Fibroblast of lung (primary cell): ENCODE data around the gene POLN. TPM values are rescaled to one million over a fixed set of nuclear protein-coding genes. Genes with fewer than 3 reads are reported as not detected.

Experiments used
- DNase-seq, 2 donors: peaks; one replicate each; pipeline versions ENCODE4 v3.0.0 to v3.0.0-alpha.2; 2010; ENCODE audit warnings: low read depth in 2 of 2
- H2AFZ ChIP-seq: 2 replicates; pipeline ENCODE4 v1.5.1; 2012; ENCODE audit warnings: low read length, control low read depth, inconsistent platforms
- H3K27ac ChIP-seq: 2 replicates; pipeline ENCODE4 v1.5.1; 2011; ENCODE audit warnings: low read length, control low read depth; ENCODE audit not compliant: insufficient read depth
- H3K27me3 ChIP-seq: 2 replicates; pipeline ENCODE4 v1.5.1; 2011; ENCODE audit warnings: mild to moderate bottlenecking, low read length; ENCODE audit not compliant: control insufficient read depth, insufficient read depth
- H3K36me3 ChIP-seq: 2 replicates; pipeline ENCODE4 v1.5.1; 2011; ENCODE audit warnings: low read length; ENCODE audit not compliant: control insufficient read depth, insufficient read depth
- H3K4me1 ChIP-seq: 2 replicates; pipeline ENCODE4 v1.5.1; 2011; ENCODE audit warnings: low read length; ENCODE audit not compliant: control insufficient read depth, insufficient read depth; ENCODE audit errors: extremely low read depth
- H3K4me2 ChIP-seq: 2 replicates; pipeline ENCODE4 v1.5.1; 2011; ENCODE audit warnings: low read length, control low read depth; ENCODE audit not compliant: insufficient read depth; ENCODE audit errors: extremely low read depth
- H3K4me3 ChIP-seq, 4 experiments: fragments of 200-600 bp in 1 of 4; sonication (generic) in 1 of 4; replicated peaks in 1 of 4; 2 replicates each; pipeline ENCODE4 v1.5.1; 2011 to 2016; ENCODE audit warnings: low read length in 4 of 4, low read depth in 3 of 4, mild to moderate bottlenecking in 3 of 4, control low read depth in 2 of 4, inconsistent platforms in 1 of 4, mixed read lengths in 1 of 4; ENCODE audit not compliant: insufficient read depth in 1 of 4; ENCODE audit errors: control extremely low read depth in 1 of 4
- H3K79me2 ChIP-seq: 2 replicates; pipeline ENCODE4 v1.5.1; 2012; ENCODE audit warnings: mild to moderate bottlenecking, low read length, inconsistent platforms; ENCODE audit not compliant: control insufficient read depth, insufficient read depth
- H3K9ac ChIP-seq: 2 replicates; pipeline ENCODE4 v1.5.1; 2011; ENCODE audit warnings: mild to moderate bottlenecking, low read length, control low read depth; ENCODE audit not compliant: insufficient read depth
- H3K9me3 ChIP-seq: 2 replicates; pipeline ENCODE4 v1.5.1; 2012; ENCODE audit warnings: low read depth, low read length; ENCODE audit not compliant: control insufficient read depth, insufficient read depth
- H4K20me1 ChIP-seq: 2 replicates; pipeline ENCODE4 v1.5.1; 2011; ENCODE audit warnings: low read length; ENCODE audit not compliant: control insufficient read depth, insufficient read depth; ENCODE audit errors: extremely low read depth
- EZH2 ChIP-seq: IDR thresholded peaks from 2 replicates; pipeline ENCODE4 v1.5.1; 2012; ENCODE audit warnings: low read length, control low read depth, mild to moderate bottlenecking; ENCODE audit errors: missing control alignments
- polyA plus RNA-seq, 2 donors: library from polyadenylated mRNA; depleted of rRNA in 1 of 2; stranded (reverse) in 1 of 2; unstranded in 1 of 2; fragments of >200 nt; gene quantifications; 2 replicates each; pipeline ENCODE4 v1.2.1, GENCODE V29; 2011 to 2012; ENCODE audit warnings: missing spikeins in 1 of 2
- total RNA-seq: library from RNA; depleted of rRNA; stranded (reverse); fragments of >200 nt; gene quantifications from 2 replicates; pipeline ENCODE4 v1.2.1, GENCODE V29; 2014
- TF ChIP-seq, protein P1 (sequence below), 2 donors: IDR thresholded peaks in 1 of 2; conservative IDR thresholded peaks in 1 of 2; 1 replicate in 1 of 2; 2 replicates in 1 of 2; pipeline ENCODE4 v1.5.1; 2011 to 2012; ENCODE audit warnings: low read length in 2 of 2, control low read depth in 1 of 2, inconsistent platforms in 1 of 2, low read depth in 1 of 2, mild to moderate bottlenecking in 1 of 2

The POLN gene
- total and polyA plus RNA-seq, 2 donors (not counting 1 experiment from before 2014, with no cell fraction given), result 0.58 to 5.6 TPM

DNA sequence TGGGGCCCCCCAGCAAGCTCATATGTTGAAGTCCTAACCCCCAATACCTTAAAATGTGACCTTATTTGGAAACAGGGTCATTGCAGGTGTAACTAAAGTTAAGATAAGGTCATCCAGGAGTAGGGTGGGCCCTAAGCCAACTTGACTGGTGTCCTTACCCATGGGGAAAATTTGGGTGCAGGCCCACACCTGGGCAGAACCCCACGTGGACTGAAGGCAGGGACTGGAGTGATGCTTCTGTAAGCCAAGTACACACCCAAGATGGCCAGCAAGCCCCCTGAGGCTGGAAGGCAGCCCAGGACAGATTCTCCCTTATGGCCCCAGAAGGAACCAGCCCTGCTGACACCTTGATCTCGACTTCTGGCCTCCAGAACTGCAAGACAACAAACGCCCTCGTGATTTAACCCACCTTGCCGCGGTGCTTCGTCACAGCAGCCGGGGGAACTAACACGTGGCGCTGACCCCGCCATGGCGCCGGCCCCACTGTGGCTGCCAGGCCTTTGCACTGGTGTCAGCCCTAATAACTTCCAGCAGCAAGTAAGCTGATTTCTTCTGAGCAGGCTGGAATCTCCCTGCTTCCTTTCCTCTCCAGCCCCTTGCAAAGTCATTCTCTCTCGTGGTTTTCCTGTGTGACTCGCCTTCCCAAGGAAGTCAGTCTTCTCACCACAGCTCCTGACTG is 43.2 kb upstream of the POLN start:
- H2AFZ ChIP-seq, result no peak overlapping the region
- peak overlapping the region; percentile 44 for H3K27ac ChIP-seq
- peaks cover 7% of the 10 kb centered on the region for H3K4me1 ChIP-seq
- no peaks in the 10 kb centered on the region for H4K20me1 ChIP-seq
- H3K9me3 ChIP-seq, result no peaks in the 10 kb centered on the region
- no peak for TF ChIP-seq EZH2
- TF ChIP-seq, protein P1, sequence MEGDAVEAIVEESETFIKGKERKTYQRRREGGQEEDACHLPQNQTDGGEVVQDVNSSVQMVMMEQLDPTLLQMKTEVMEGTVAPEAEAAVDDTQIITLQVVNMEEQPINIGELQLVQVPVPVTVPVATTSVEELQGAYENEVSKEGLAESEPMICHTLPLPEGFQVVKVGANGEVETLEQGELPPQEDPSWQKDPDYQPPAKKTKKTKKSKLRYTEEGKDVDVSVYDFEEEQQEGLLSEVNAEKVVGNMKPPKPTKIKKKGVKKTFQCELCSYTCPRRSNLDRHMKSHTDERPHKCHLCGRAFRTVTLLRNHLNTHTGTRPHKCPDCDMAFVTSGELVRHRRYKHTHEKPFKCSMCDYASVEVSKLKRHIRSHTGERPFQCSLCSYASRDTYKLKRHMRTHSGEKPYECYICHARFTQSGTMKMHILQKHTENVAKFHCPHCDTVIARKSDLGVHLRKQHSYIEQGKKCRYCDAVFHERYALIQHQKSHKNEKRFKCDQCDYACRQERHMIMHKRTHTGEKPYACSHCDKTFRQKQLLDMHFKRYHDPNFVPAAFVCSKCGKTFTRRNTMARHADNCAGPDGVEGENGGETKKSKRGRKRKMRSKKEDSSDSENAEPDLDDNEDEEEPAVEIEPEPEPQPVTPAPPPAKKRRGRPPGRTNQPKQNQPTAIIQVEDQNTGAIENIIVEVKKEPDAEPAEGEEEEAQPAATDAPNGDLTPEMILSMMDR (conservative IDR thresholded peaks at IDR 0.05 in 1 of 2, IDR thresholded peaks at IDR 0.05 in 1 of 2; ENCODE audit: low read depth in 1 of 2, low read length in 2 of 2), result no peak
- peak; percentile 31 to 67 for DNase-seq
- no peaks in the 10 kb centered on the region for H3K27me3 ChIP-seq
- H3K36me3 ChIP-seq, result no peaks in the 10 kb centered on the region
- no peak overlapping the region for H3K4me2 ChIP-seq
- no peak overlapping the region for H3K4me3 ChIP-seq
- no peaks in the 10 kb centered on the region for H3K79me2 ChIP-seq
- H3K9ac ChIP-seq, result no peak overlapping the region

DNA sequence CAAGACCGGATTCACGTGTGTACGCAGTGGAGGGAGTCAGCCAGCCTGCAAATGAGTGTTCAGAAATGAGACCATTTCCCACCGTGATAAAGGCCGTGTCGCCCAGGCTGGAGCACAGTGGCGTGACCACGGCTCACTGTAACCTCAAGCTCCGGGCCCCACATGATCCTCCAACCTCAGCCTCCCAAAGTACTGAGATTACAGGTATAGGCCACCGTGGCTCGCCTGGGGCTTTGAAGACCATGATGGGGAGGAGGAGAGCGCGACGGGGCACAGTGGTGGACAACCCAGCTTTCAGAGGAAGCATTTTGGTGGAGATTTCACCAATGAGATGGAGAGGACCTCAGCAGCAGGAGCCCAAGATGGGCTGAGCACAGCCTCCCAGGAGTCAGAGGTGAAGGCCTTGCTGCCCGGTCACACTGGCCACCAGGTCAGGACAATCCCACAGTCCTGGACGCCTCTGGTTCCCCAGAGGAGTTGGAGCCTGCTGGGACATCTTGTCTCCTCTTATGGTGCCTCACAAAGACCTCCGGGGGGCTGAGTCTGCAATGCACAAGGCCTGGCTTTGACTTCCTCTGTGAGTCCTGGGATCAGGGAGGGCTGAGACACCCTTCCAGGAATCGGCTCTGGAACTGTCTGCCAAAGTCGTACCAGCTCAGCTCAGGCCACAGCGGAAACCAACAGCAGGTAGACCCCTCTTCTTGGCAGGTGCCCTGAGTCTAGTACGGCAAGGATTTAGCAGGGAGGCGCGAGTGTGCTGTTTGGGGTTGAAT is 42.4 kb upstream of the POLN start:
- no peak overlapping the region for H3K4me2 ChIP-seq
- no peaks in the 10 kb centered on the region for H3K27me3 ChIP-seq
- no peaks in the 10 kb centered on the region for H3K79me2 ChIP-seq
- no peaks in the 10 kb centered on the region for H3K36me3 ChIP-seq
- H3K9ac ChIP-seq, result no peak overlapping the region
- H4K20me1 ChIP-seq, result no peaks in the 10 kb centered on the region
- DNase-seq, result no peak
- no peak overlapping the region for H2AFZ ChIP-seq
- TF ChIP-seq, protein P1 (conservative IDR thresholded peaks at IDR 0.05 in 1 of 2, IDR thresholded peaks at IDR 0.05 in 1 of 2; ENCODE audit: low read depth in 1 of 2, low read length in 2 of 2), result no peak
- TF ChIP-seq EZH2, result no peak
- no peaks in the 10 kb centered on the region for H3K9me3 ChIP-seq
- H3K4me3 ChIP-seq, result no peak overlapping the region
- H3K4me1 ChIP-seq, result peaks cover 7% of the 10 kb centered on the region
- no peak overlapping the region for H3K27ac ChIP-seq

DNA sequence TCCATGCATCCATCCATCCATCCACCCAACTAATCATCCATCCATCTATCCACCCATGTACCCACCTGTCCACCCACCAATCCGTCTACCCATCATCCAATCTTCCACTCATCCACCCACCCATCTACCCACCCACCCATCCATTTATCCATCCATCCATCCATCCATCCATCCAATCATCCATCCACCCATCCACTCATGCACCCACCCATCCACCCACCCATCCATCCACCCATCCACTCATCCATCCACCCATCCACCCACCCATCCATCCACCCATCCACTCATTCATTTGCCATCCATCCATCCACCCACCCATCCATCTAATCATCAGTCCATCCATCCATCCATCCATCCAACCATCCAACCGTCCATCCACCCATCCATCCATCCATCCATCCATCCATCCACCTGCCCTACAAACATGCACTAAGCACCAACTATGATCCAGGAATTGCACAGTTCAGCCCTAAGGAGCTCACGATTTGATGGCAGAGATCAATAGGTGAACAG is 41.3 kb upstream of the POLN start:
- Histone ChIP-seq H3K36me3 (no peaks in the 10 kb centered on the region), H2AFZ (no peak overlapping the region), H4K20me1 (no peaks in the 10 kb centered on the region), H3K79me2 (no peaks in the 10 kb centered on the region), H3K27me3 (no peaks in the 10 kb centered on the region), H3K4me2 (no peak overlapping the region), H3K4me1 (peaks cover 7% of the 10 kb centered on the region), H3K4me3 (no peak overlapping the region), H3K9me3 (no peaks in the 10 kb centered on the region), H3K9ac (no peak overlapping the region), H3K27ac (no peak overlapping the region)
- TF ChIP-seq, protein P1 (conservative IDR thresholded peaks at IDR 0.05 in 1 of 2, IDR thresholded peaks at IDR 0.05 in 1 of 2; ENCODE audit: low read depth in 1 of 2, low read length in 2 of 2), result no peak
- TF ChIP-seq EZH2, result no peak
- no peak for DNase-seq
